ENCODE results near the gene IFT27. TPM values are rescaled to one million over a fixed set of nuclear protein-coding genes. Genes with fewer than 3 reads are reported as not detected.

IFT27 gene
- total and polyA plus RNA-seq, 12 donors: 19.6 to 63.6 (median 26.3) TPM

DNA sequence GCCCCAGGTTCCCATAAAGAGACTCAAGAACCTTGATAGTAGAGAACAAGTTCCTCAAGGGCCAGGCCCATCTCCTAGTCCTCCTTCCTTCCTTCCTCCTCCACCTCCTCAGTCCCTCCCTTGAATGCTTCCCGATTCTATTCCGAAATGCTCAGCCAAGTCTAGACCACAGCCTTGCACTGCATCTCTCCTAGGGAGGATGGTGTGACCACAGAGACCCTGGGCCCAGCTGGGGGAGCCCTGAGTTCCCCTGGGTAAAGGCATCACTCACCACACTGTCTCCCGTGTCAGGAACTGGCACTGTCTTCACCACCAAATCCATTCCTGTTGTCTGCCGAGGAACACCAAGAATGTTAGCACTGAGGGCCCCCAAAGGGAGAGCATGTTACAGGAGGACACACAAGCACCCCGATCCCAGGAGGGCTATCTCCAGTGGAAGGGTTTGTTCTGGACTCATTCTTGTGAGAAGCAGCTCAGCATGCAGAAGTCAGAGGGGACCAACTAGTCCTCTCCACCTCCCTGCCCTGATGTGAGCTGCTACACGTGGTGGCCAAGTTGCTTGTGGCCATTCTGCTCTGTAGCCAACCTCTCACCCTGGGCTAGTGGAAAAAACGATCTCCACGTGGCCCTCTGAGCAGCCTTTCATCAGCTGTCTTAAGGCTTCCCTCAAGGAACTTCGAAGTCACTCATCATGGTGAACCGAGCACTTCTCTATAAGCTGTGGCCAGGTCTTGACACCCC, 8.7 kb downstream of the IFT27 start:
- DNase-seq: no peak
- no peaks in the 10 kb centered on the region for H3K9me3 ChIP-seq
- no peak overlapping the region for H3K27ac ChIP-seq
- no peak for ATAC-seq
- 88 to 93% methylated on average over 10 of the region's 10 CpGs for WGBS, 2 donors
- intact Hi-C loops (cut with DNase I): loop anchor here in 2 of 10 donors (10.0 kb wide), 1 partner anchor 222 kb away; no protein-coding TSS in a partner anchor
- TF ChIP-seq, protein P1, sequence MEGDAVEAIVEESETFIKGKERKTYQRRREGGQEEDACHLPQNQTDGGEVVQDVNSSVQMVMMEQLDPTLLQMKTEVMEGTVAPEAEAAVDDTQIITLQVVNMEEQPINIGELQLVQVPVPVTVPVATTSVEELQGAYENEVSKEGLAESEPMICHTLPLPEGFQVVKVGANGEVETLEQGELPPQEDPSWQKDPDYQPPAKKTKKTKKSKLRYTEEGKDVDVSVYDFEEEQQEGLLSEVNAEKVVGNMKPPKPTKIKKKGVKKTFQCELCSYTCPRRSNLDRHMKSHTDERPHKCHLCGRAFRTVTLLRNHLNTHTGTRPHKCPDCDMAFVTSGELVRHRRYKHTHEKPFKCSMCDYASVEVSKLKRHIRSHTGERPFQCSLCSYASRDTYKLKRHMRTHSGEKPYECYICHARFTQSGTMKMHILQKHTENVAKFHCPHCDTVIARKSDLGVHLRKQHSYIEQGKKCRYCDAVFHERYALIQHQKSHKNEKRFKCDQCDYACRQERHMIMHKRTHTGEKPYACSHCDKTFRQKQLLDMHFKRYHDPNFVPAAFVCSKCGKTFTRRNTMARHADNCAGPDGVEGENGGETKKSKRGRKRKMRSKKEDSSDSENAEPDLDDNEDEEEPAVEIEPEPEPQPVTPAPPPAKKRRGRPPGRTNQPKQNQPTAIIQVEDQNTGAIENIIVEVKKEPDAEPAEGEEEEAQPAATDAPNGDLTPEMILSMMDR (IDR thresholded peaks at IDR 0.05): no peak
- peaks cover 0 to 58% (median 0%) of the 10 kb centered on the region in 9 donors for H3K36me3 ChIP-seq
- no peaks in the 10 kb centered on the region for H3K27me3 ChIP-seq
- H3K4me3 ChIP-seq: no peak overlapping the region
- peaks cover 0 to 22% (median 8%) of the 10 kb centered on the region in 9 donors for H3K4me1 ChIP-seq

DNA sequence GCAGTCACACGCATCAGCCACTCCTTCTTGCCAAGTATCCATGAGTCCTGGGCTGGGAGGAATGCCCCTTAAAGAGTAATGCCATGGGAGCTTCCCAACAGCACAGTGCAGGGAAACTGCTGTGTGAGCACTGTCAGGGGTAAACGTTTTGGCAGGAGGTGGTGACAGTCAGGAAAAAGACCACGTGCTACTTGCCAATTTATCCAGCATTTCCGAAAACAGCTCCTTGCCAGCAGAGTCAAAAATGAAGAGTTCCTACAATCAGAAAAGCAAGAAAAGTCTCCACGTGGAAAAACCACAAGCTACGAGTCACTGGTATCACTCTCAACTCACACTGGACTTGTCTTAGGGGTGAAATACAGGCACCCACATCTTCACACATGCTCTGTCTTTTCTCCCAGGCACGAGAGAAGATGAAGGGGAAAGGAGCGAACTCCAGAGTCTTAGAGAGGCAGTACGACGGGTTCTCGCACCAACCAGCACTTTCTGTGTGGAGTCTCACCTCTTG, 9.9 kb downstream of the IFT27 start:
- intact Hi-C loops (cut with DNase I): loop anchor here in 2 of 10 donors (10.0 kb wide), 1 partner anchor 221 kb away; no protein-coding TSS in a partner anchor
- DNase-seq (no peak), ATAC-seq (no peak)
- Histone ChIP-seq H3K9me3 (no peaks in the 10 kb centered on the region), H3K4me3 (no peak overlapping the region), H3K27ac (no peak overlapping the region), H3K27me3 (no peaks in the 10 kb centered on the region), H3K36me3 (peaks cover 0 to 55% (median 0%) of the 10 kb centered on the region in 9 donors), H3K4me1 (peaks cover 0 to 22% (median 8%) of the 10 kb centered on the region in 9 donors)
- WGBS, 2 donors: 85% methylated on average over 11 of the region's 11 CpGs
- TF ChIP-seq, protein P1 (IDR thresholded peaks at IDR 0.05): no peak

DNA sequence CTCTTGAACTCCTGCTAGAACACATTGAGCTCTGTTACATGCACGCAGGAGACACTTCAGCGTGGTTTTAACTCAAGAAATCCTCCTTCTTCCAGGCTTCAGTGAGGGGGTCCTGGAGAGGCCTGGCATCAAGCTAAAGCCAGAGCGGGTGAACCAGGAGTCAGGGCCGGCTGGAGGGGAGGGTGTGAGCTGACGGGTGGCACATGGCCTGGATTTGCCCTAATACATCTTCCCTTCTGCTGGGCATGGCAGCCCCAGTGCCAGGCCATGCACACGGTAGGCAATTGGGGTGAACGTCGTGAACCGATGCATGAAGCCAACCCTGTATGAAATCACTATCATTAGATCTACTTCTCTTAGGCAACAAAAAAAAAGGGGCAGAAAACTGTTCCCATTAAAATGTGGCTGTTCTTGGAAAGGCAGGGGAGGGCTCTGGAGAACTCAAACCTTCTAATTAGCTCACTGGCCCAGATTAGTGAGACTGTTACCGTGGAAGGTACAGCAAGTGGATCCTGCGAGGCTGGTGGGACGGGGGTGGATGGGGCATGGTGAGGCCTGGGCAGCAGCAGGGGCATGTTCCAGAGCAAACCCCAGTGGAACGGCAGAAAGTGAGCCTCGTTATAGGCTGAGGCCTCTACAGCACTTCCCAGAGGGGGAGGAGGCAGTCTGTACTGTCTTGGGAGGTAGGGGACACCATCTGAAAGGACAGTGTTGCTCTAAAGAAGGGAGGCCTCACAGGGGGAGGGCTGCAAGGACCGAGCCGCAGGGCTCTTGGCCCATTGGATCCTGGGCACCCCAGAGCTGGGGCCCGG, 10.6 kb downstream of the IFT27 start:
- no peak overlapping the region for H3K27ac ChIP-seq
- DNase-seq (no peak), ATAC-seq (no peak)
- peaks cover 0 to 16% (median 7%) of the 10 kb centered on the region in 9 donors for H3K4me1 ChIP-seq
- no peaks in the 10 kb centered on the region for H3K27me3 ChIP-seq
- no peaks in the 10 kb centered on the region for H3K9me3 ChIP-seq
- TF ChIP-seq, protein P1 (IDR thresholded peaks at IDR 0.05): no peak
- WGBS, 2 donors: 92 to 94% methylated on average over 17 of the region's 17 CpGs
- intact Hi-C loops (cut with DNase I): loop anchor here in 2 of 10 donors (10.0 kb wide), 1 partner anchor 221 kb away; no protein-coding TSS in a partner anchor
- peaks cover 0 to 62% (median 0%) of the 10 kb centered on the region in 9 donors for H3K36me3 ChIP-seq
- H3K4me3 ChIP-seq: no peak overlapping the region

DNA sequence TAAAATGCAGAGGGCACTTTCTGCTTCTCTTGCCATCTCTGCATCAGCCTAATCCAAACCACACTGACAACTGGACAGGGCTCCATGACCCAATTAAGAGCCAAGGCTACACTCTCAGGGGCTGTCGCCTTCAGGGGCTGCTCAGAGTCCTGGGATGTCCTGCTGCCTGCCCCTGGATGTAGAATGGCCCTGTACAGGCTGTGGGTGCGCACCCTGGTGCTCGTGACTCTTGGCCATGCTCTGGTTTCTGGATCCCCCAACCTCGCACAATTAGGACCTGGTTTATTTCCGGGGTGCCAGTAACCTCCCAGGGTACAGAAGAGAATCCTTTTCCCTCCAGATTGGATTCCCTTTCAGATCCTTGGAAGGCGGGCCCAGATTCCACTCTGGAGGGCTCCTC, 11.3 kb downstream of the IFT27 start:
- ATAC-seq (no peak), DNase-seq (no peak)
- TF ChIP-seq, protein P1 (IDR thresholded peaks at IDR 0.05): no peak
- H3K27ac ChIP-seq: no peak overlapping the region
- peaks cover 0 to 9% (median 3%) of the 10 kb centered on the region in 9 donors for H3K4me1 ChIP-seq
- H3K27me3 ChIP-seq: no peaks in the 10 kb centered on the region
- H3K4me3 ChIP-seq: no peak overlapping the region
- intact Hi-C loops (cut with DNase I): loop anchor here in 2 of 10 donors (10.0 kb wide), 1 partner anchor 220 kb away; no protein-coding TSS in a partner anchor
- H3K9me3 ChIP-seq: no peaks in the 10 kb centered on the region
- 96 to 98% methylated on average over 6 of the region's 6 CpGs for WGBS, 2 donors
- H3K36me3 ChIP-seq: peaks cover 0 to 67% (median 0%) of the 10 kb centered on the region in 9 donors

All from heart right ventricle (tissue), 16 donors.